GF-D8 (cell line): ENCODE data around the gene KCNC4.
A peak's percentile ranks its signal among the peaks of the same experiment; 100 is the strongest.

Source experiments
- DNase-seq: peaks from one replicate; lab custom pipeline; 2025; lab: John Stamatoyannopoulos, UW

Gene KCNC4

DNA sequence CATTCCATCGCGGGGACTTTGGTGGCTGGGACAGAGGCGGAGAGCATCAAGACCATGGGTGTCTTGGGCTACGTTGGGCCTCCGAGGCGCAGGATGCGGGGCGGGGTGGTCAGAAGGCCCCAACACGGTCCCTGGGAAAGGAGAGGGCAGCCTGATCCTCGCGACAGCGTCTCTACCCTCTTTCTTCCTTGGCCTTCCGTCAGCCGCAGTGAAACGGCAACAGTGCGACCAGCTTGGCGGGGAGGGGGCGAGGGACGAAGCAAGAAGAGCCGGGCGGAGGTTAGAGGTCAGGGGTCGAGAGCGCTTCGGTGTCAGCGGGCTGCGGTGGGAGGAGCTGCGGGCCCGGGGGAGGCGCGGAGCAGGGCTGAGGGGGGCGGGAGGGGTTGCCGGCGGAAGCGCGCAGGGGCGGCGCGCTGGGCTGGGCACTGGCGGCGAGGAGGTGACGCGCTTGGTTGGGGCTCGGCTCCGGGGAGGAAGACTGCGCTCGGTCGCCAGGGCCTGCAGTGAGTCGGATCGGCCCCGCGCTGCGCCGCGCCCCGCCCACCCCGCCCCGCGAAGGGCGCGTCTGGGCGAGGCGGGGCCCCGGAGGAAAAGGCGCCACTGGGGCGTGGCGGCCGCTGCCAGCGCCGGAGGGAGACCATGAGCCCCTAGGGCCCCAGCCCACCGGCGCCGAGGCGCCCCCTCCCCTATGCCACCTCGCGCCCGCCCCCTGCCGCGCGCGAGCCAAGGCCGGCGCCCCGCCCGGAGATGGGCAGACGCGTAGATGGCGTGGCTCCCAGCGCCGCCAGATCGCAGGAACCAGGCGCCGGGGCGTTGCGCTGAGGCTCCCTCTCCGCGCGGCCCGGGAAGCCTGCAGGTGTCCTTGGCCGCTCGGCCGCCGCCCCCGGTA is at the start of gene KCNC4:
Gene KCNC4 (plus strand): TSS at position 600 of the 889 bp plus-strand sequence. CDS start 1,186 bp downstream, outside the sequence.
- peak; percentile 74 for DNase-seq

DNA sequence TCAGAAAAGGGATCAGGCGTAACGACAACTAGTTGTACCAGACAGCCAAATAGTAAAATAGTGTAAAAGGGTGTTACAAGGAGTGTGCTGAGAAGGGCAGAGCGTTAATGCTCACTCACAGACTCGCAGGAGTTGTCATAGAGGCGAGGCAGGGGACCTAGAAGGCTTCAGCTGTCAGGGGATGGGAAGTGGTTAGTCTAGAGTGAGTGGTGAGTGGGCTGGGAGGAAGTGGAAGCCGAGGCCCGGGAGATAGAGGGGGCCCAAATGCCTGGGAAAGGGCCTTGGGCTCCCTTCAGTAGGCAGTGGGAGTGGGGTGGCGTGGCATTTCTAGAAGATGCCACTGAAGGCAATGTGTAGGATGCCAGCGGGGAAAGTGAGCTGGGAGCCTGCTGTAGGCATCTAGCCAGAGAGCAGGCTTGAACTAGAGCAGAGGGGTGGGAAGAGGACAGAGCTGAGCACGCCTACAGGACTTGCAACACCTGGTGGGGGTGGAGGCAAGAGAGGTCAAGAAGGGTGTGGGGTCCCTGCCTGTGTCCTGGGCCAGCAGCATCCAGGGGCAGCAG is 49.5 kb upstream of the KCNC4 start:
- no peak for DNase-seq

DNA sequence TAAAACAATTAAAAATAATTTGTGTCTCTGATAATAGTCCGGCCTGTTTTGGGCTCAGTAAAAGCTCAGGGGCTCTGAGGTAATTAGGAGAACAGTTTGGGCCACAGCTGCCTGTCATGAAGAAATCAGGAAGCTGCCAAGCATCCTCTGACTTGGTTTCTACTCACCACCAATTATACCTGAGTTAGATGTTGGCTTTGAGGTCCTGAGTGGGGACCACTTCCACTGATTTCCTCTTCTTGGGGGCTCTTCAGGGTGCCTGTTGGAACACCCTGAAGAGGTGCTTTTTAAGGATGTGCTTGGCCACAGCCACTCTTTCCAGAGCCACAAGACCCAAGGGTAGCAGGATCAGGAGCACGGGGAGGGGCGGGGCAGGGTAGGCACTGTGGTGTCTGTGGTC is 48.9 kb upstream of the KCNC4 start:
- DNase-seq = no peak

DNA sequence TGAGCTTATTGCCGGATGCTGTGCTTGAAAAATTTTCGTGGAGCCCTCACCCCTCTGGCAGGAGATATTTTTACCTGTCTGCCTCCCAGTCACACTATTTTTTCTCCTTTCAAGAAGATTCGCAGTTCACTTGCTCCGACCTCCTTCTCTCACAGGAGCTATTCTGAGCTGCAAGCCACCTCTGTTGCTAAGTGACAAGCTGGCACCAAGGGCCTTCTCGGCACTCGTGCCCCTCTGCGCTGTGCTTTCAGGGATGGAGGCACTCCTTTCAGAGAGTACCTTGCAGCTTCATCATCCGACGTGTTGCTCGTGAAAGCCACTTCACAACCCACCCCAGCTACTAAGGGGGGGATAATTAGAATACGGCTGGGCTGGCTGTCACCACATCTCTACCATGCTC is 48.3 kb upstream of the KCNC4 start:
- DNase-seq = no peak

DNA sequence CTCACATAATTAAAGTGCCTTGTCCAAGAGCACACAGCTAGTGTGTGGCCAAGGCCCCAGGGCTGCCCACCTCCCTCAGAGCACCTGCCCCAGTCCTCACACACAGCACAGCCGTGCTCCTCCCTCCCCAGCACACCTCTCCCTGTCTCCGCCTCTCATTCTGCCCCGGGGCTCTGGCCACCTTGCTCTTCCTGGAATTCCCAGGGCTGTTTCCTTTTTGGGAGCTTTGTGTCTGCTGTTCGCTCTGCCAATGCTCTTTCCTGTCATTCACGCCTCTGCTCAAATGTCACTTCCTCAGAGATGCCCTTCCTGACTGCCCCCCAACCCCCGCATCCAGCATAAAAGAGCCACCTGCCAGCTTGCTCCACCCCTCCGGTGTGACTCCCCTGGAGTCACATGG is 46.5 kb upstream of the KCNC4 start:
- DNase-seq = no peak

DNA sequence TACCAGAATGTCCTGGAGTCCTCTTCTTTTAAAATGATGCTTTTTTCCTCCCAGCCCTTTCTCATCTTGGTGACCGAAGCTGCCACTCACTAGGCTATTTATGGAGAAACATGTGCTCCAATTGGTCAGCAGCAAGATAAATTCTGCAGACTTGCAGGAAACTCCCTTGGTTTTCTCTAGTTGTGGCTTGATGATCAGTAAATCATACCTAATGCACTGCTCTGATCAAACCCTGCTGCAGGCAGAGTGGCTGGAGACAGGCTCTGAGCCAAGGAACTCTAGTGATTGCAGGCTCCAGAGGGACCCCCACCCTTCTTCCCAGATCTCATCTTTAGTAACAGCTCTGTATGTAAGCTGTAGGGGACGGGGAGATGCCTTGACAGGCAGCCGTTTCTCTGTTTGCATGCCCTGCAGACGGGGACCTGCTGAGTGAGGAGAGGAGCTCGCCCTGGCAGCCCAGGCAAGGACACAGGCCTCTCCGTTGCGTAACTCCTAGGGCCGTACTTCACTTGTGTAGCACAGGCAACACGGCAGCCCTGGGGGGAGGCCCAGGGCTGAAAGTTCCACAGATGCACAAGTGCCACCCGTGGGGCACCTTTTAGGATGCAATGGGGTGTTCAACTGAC is 45.3 kb upstream of the KCNC4 start:
- no peak for DNase-seq

DNA sequence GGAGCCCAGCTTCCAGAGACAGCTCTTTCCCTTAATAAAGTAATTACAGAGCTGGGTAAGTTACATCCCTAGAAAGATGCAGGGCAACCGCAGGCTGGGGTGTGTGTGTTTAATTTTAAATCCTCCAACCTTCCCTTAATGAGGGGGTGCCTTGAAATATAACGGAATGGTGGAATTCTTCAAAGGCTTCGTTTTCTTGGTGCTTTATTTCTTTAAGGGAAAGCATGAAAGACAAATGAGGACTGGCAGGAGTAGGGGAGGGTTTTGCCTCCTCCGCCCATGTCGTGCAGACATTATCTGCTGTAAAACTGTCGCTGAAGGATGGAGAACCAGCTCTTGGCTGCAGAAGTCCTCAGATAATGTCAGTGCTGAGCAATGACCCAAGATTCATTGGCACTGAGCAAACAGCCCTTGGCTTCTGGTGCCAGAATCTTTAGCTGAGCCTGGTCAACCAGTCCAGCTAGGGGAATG is 44.3 kb upstream of the KCNC4 start:
- no peak for DNase-seq

DNA sequence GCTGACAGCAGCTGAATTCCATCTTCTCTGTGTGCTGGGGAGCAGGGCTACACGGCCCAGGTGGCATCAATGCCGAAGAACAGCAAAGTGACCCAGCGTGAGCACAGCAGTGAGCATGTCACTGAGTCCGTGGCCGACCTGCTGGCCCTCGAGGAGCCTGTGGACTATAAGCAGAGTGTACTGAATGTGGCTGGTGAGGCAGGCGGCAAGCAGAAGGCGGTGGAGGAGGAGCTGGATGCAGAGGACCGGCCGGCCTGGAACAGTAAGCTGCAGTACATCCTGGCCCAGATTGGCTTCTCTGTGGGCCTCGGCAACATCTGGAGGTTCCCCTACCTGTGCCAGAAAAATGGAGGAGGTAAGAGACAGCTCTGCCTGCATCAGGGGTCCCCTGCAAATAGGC is 43.3 kb upstream of the KCNC4 start:
- no peak for DNase-seq

DNA sequence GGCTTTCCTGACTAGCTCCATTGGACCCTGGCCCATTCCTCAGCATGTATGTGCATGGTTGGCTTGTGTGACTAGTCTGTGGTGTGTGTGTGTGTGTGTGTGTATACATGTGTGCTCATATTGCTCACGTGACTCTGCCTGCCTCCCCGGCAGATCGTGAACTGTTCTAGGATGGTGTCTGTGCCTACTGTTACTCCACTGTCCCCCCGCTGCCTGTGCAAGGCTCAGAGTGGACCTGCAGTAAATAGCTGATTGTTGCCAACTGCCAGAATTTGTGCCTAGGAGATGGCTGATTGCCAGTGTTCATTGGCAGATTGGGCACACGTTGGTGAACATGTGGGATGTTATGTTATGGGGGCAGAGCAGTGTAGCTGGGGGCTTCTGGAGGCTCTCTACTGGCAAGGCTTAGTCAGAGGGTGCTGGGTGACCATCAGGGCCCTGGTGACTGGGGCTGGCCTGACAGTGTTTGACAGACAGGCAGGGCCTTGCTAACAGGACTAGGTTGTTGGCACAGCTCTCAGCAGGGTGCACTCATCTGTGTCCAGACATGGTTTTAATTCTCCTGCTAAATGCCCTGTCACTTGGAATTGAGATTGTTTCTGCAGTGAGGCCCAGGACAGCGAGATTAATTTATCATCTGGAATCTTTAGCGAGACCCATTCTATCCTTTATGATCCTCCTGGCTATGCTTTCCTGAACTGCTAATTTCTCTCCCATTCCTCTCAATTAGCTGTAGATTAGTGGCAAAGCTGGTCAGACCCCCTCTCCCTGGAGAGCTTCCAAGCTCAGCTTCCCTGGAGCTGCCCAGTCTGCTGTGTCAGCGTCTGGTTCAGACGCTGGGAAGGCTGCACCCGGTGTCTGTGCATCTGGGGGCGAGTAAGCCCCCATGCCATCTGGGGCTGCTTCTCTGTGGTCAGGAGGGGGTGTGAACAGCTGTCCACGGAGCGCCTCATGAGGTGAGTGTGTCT is 39.1 kb upstream of the KCNC4 start:
- DNase-seq = no peak

DNA sequence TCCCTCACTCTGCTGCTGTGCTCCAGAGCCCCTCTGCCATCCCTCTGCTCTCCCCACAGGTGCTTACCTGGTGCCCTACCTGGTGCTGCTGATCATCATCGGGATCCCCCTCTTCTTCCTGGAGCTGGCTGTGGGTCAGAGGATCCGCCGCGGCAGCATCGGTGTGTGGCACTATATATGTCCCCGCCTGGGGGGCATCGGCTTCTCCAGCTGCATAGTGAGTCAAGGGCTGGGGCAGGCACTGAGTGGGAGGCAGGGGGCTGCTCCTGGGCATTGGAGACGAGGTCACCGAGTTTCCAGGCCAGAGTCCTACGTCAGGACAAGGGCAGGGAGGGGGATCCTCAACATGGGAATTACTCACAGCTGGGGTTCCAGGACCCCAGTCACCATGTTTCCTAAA is 38.1 kb upstream of the KCNC4 start:
- DNase-seq = no peak

DNA sequence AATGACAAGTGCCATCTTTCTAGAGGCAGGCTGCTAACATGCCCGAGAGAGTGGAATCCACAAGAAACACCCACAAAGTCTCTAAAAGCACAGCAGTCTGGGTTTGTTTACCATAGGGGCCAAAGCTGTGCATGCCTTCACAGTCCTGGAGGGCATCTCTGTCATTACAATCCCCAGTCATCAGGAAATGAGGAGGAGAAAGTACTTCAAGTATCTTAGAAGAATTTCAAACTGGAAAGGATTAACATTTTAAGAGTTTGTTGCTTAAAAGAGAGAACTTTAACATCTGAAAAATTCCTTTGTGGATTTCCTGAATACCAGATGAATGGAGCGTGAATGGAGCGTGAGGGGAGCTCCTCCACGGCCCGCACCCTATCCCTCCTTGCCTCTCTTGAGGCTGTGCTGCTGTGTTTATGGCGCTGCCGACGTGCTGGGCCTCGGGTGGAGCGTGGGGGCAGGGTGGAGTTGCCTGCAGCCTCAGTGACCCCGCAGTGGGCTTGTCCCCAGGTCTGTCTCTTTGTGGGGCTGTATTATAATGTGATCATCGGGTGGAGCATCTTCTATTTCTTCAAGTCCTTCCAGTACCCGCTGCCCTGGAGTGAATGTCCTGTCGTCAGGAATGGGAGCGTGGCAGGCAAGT is 36.5 kb upstream of the KCNC4 start:
- DNase-seq = no peak

DNA sequence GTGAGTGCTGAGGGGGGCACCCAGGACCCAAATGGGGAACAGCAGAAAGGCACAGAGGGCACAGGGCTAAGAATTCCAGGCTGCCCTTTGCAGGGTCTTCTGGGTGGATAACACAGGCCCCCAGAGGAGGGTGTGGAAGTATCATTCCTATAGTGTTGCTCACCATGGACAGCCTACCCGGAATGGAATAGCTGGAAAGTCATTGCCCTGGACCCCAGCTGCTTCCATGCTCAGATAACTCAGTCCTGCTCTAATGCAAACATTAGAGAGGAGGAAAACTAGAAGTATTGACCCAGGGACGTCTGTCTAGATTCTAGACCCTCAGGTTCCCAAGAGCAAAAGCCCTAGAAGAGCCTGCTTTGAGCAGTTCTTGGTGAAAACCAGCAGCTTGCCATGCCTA is 35.2 kb upstream of the KCNC4 start:
- no peak for DNase-seq

DNA sequence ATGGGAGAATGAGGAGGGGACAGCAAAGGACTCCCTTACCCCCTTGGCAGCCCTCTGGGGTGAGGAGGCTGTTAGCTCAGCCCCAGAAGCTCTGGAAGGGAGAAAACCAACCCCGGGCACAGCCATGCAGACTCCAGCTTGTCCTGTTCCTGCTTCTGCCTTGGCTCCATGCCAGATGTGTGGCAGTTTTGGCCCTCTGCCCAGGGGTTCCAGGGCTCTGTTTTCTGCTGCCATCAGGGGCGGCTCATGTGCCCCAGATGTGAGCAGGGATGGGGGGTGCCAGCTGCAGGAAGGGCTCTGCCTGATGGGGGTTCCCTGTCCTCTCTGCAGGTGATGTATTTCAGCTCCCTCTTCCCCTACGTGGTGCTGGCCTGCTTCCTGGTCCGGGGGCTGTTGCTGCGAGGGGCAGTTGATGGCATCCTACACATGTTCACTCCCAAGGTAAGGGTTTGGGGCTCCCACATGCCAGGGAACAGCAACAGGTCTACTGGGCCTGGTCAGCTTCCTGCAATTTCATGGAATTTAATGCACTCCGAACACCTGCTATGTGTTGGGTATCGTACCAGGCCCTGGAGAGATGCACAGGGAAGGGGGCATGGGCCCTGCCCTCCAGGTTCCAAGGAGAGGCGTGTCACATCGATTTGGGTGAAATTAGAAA is 33.7 kb upstream of the KCNC4 start:
- DNase-seq = no peak

DNA sequence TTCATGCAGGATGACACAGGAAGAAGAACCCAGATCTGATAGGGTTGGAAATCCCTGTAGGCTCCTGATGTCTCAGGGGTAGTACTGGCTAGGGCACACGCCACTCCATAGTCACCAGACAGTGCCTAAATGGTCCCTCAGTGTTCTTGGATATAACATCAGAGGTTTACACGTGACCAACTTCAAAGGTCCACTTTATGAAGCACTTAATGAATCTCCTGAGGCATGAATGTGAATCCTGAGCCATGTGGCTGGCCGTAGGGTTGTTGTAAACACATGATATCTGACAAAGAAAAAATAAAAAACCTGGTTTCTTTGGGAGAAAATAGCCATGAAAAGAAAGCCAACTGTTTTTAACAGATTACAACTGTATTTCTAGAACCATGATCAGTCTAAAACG is 32.3 kb upstream of the KCNC4 start:
- DNase-seq = no peak

DNA sequence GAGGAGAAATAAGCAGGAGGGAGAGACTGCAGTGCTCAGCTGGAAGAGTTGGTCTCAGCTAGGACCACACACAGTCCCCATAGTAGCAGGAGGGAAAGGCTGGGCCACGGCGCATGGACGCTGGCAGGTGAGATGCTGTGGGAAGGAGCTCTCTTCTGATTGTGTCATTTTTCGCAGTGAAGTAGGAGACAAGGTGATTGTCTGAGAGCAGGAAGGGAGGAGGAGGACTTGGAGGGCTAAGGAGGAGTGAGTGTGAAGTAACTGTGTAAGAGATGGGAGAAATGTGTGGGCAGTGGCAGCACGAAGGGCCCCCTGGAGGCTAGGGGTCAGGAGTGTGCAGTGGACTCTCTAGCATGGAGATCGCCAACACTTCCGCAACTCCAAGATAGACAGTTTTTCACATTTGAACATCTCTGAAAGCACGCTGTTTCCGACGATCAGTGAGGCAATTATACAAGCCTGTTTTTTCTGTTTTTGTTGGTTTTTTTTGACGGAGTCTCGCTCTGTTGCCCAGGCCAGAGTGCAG is 26.4 kb upstream of the KCNC4 start:
- no peak for DNase-seq

DNA sequence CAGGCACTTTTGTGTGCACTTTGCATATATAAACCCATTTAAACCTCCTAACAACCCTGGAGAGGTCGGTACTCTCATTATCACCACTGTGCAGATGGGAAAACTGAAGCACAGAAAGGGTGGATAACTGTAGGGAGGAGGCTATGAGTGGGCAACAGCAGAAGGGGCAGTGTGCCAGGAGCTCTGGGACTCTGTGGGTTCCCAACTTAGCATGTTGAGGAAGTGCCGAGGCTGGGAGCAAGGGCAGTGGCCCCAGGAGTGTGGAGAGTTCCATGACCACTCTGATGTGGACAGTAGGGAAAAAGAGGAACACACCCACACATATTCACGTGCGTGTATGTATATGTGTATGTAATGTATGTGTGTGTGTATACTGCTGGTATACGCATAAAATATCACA is 25.7 kb upstream of the KCNC4 start:
- no peak for DNase-seq

DNA sequence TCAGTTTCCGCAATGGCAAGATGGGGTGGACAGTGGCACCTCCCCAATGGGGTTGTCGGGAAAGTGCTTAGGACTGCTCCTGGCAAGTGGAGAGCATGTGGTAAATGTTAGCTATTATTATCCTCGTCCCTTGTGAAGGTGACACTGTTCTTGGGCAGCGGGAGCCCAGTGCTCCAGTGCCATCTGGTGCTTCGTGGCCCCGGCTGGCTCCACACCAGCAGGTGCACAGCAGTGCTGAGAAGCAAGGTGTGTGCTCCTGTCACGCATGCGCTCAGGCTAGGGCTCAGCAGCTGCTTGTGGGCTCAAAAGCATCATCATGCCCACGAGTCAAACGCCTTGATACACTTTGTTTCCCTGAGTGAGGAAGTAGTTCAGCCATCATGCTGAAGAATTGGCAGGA is 24.9 kb upstream of the KCNC4 start:
- DNase-seq = no peak

DNA sequence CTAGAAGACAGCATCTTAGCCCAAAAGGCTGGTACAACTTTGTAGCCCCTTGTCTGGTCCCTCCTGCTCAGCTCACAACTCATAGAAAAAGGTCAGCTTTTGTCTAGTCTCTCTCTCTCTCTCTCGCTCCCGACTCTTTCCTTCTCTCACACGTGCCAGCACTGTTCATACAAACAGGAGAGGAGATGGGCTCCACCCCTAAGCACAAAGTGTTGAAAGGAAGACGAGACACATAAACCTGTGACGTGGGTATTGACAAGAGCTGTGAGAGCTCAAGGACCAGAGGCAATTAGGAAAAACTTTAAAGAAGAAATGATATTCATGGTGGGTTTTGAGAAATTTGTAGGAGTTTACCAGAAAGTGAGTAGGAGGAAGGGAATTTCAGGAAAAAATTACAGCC is 23.6 kb upstream of the KCNC4 start:
- no peak for DNase-seq

DNA sequence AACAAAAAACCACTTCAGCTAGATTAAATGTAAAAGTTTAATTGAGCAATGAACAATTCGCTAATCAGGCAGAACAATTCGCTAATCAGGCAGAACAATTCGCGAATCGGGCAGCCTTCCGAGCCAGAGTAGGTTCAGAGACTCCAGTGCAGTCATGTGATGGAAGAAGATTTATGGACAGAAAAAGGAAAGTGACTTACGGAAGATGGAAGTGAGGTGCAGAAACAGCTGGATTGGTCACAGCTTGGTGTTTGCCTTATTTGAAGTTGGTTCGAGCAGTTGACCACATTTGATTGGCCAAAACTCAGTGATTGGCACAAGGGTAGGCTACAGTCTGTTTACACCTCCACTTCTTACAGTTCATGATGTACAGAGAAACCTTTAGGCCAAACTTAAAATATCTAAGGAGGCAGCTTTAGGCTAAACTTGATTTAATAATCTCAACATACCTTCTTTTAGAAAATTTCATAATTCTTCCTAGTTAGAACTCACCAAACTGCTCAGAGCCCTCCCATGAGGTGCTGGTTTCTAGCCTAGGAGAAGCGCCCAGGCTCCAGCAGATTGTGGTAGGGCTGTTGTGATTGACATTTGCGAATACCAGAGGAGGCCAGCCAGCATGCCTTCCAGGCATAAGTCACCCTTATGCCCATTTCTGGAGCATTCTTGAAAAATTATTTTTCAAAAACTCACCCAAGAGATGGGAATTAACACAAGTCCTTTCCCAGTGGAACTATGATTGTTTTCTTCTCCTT is 22.8 kb upstream of the KCNC4 start:
- DNase-seq = no peak

DNA sequence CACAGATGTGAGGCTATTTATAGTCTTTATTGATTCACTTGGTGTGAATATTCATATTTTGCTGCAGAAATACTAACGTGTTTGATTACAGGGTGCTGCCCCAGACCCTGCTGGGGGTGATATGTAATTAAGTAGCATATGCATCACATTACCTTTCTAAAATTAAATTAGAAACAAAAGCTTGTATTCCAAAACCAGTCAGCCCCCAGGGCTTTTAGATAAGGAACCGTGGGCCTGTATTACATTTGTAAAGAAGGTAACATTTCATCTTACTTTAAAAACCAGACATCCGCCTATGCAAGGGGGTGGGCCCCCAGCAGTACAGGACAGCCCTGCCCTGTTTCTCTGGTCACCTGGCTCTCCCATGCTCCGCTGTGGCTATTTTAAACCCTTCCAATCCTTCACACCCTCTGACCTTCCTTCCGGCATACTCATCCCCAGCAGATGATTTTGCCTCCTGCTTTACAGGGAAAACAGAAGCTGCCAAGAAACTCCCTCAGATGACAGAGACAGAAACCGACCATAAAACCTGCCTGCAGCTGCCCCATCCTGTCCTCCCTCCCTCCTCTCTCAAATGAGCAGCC is 22.0 kb upstream of the KCNC4 start:
- no peak for DNase-seq
